Karpas-422 (cell line): ENCODE results near the gene OR10G2. TPM values are rescaled to one million over a fixed set of nuclear protein-coding genes. Genes with fewer than 3 reads are reported as not detected.

Experiments
- DNase-seq: peaks from one replicate; pipeline ENCODE4 v3.0.0-alpha.2; 2015
- H2AFZ ChIP-seq: fragments of 200-600 bp; sonication (generic); 2 replicates; pipeline ENCODE4 v1.6.1; 2014; ENCODE audit warnings: antibody characterized with exemption, low read length, mixed read lengths
- H3K27ac ChIP-seq: fragments of 200-600 bp; sonication (generic); 2 replicates; pipeline ENCODE4 v1.5.1; 2014; ENCODE audit warnings: mild to moderate bottlenecking, low read length, moderate library complexity
- H3K27me3 ChIP-seq: fragments of 200-600 bp; sonication (generic); 2 replicates; pipeline ENCODE4 v1.6.1; 2014; ENCODE audit warnings: low read length, mixed read lengths
- H3K36me3 ChIP-seq: fragments of 200-600 bp; sonication (generic); 2 replicates; pipeline ENCODE4 v1.6.1; 2014; ENCODE audit warnings: low read length, mixed read lengths; ENCODE audit not compliant: insufficient read depth
- H3K4me1 ChIP-seq: fragments of 200-600 bp; sonication (generic); 2 replicates; pipeline ENCODE4 v1.6.1; 2014; ENCODE audit warnings: mild to moderate bottlenecking, low read length, mixed read lengths
- H3K4me2 ChIP-seq: fragments of 200-600 bp; sonication (generic); 2 replicates; pipeline ENCODE4 v1.6.1; 2014; ENCODE audit warnings: low read length, low read depth, mild to moderate bottlenecking; ENCODE audit not compliant: poor library complexity, severe bottlenecking
- H3K4me3 ChIP-seq: fragments of 200-600 bp; sonication (generic); 2 replicates; pipeline ENCODE4 v1.5.1; 2014; ENCODE audit warnings: mild to moderate bottlenecking, antibody characterized with exemption, low read length, mixed read lengths
- H3K79me2 ChIP-seq: fragments of 200-600 bp; sonication (generic); 2 replicates; pipeline ENCODE4 v1.6.1; 2014; ENCODE audit warnings: mild to moderate bottlenecking, low read length, mixed read lengths
- H3K9ac ChIP-seq: fragments of 200-600 bp; sonication (generic); 2 replicates; pipeline ENCODE4 v1.6.0; 2014; ENCODE audit warnings: low read length
- H3K9me2 ChIP-seq: fragments of 200-600 bp; sonication (generic), shearing (Covaris generic); replicated peaks from 2 replicates; pipeline ENCODE4 v1.6.0; 2014; ENCODE audit warnings: mild to moderate bottlenecking, low read length, moderate library complexity; ENCODE audit not compliant: insufficient read depth
- H3K9me3 ChIP-seq: fragments of 300-700, 200-600 bp; sonication (generic); 2 replicates; pipeline ENCODE4 v1.6.1; 2014; ENCODE audit warnings: low read length, mixed read lengths
- H4K20me1 ChIP-seq: fragments of 200-600 bp; sonication (generic); 2 replicates; pipeline ENCODE4 v1.6.1; 2014; ENCODE audit warnings: mild to moderate bottlenecking, antibody characterized with exemption, low read length, low read depth; ENCODE audit not compliant: insufficient read depth
- total RNA-seq: library from RNA; depleted of rRNA; stranded (reverse); fragments of >200 nt; shearing (Covaris generic); gene quantifications from 2 replicates; pipeline ENCODE4 v1.2.3, GENCODE V29; 2014; ENCODE audit warnings: low replicate concordance

Gene OR10G2
- total RNA-seq, 1 experiment from 2014 or later = not detected

GRCh38 chr14:21656980-21657379, 22.2 kb upstream of the OR10G2 start:
- H3K4me3 ChIP-seq = no peak overlapping the region

DNA sequence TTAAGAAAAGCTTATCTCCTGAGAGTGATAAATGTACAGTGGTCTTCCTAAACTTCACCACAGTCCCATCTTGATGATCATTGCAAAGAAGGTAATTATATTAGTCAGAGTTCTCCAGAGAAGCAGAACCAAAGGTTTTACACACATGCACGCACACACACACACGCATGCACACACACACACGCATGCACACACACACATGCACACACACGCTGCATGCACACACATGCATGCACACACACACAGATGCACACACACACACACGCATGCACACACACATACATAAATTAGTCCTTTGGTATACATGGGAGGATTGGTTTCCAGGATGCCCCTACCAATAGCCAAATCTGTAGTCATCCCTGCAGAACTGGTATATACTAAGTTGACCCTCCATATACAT, 19.5 kb upstream of the OR10G2 start:
- DNase-seq = no peak
- Histone ChIP-seq H4K20me1 (no peaks in the 10 kb centered on the region), H3K9ac (no peak overlapping the region), H3K36me3 (no peaks in the 10 kb centered on the region), H3K4me1 (no peaks in the 10 kb centered on the region), H3K9me2 (no peaks in the 10 kb centered on the region), H3K27me3 (no peaks in the 10 kb centered on the region; the same call in 1 of the 2 replicates), H3K4me3 (no peak overlapping the region), H3K4me2 (no peak overlapping the region), H2AFZ (no peak overlapping the region), H3K9me3 (no peaks in the 10 kb centered on the region), H3K27ac (no peak overlapping the region), H3K79me2 (no peaks in the 10 kb centered on the region)

More at GRCh38 chr14:21656980-21657379, 22.2 kb upstream of the OR10G2 start:
- no peaks in the 10 kb centered on the region for H3K9me3 ChIP-seq
- no peaks in the 10 kb centered on the region for H3K36me3 ChIP-seq
- no peak overlapping the region for H3K4me2 ChIP-seq
- H3K27me3 ChIP-seq = no peaks in the 10 kb centered on the region; the same call in 1 of the 2 replicates
- no peaks in the 10 kb centered on the region for H4K20me1 ChIP-seq
- H3K9ac ChIP-seq = no peak overlapping the region
- H3K79me2 ChIP-seq = no peaks in the 10 kb centered on the region
- no peak for DNase-seq
- H3K27ac ChIP-seq = no peak overlapping the region
- no peaks in the 10 kb centered on the region for H3K4me1 ChIP-seq
- no peak overlapping the region for H2AFZ ChIP-seq
- no peaks in the 10 kb centered on the region for H3K9me2 ChIP-seq

GRCh38 chr14:21653331-21653885, 18.7 kb upstream of the OR10G2 start, which contains the start of gene OR4E2:
Gene OR4E2 (plus strand): TSS chr14:21653835. CDS start chr14:21665083, 11,248 bp downstream.
- Histone ChIP-seq H3K4me2 (no peak within 1 kb of the TSS), H3K27me3 (no peaks in the 10 kb centered on the region; the same call in 1 of the 2 replicates), H3K4me1 (no peaks in the 10 kb centered on the region), H3K79me2 (no peaks in the 10 kb centered on the region), H3K9ac (no peak within 1 kb of the TSS), H3K36me3 (no peaks in the 10 kb centered on the region), H3K9me3 (no peaks in the 10 kb centered on the region), H3K9me2 (no peaks in the 10 kb centered on the region), H3K27ac (no peak within 1 kb of the TSS), H2AFZ (no peak within 1 kb of the TSS), H3K4me3 (no peak within 1 kb of the TSS), H4K20me1 (no peaks in the 10 kb centered on the region)
- DNase-seq = no peak

GRCh38 chr14:21652209-21652808, 17.6 kb upstream of the OR10G2 start:
- no peak for DNase-seq
- Histone ChIP-seq H3K36me3 (no peaks in the 10 kb centered on the region), H3K9ac (no peak overlapping the region), H3K4me2 (no peak overlapping the region), H3K27ac (no peak overlapping the region), H3K4me3 (no peak overlapping the region), H3K79me2 (no peaks in the 10 kb centered on the region), H3K9me2 (no peaks in the 10 kb centered on the region), H3K9me3 (no peaks in the 10 kb centered on the region), H3K4me1 (no peaks in the 10 kb centered on the region), H2AFZ (no peak overlapping the region), H3K27me3 (no peaks in the 10 kb centered on the region; the same call in 1 of the 2 replicates), H4K20me1 (no peaks in the 10 kb centered on the region)

DNA sequence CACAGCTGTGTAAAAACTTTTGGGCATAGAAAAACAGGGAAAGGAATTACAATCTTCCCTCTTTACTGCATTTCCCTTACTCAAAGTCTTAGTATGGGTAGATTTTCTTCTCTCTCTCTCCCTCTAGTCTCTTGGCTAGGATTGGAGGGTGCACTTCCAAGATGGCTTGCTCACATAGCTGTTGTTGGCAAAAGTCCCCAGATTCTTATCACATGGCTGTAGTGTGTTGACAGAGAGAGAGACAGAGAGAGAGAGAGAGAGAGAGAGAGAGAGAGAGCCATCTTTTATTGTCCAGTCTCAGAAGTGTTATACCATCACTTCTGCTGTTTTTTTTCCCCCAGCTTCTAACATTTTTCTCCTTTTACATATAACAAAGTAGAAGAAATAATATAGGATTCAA, 12.6 kb upstream of the OR10G2 start:
- Histone ChIP-seq H3K36me3 (no peaks in the 10 kb centered on the region), H4K20me1 (no peaks in the 10 kb centered on the region), H2AFZ (no peak overlapping the region), H3K4me3 (no peak overlapping the region), H3K9me3 (no peaks in the 10 kb centered on the region), H3K27me3 (no peaks in the 10 kb centered on the region; the same call in 1 of the 2 replicates), H3K9ac (no peak overlapping the region), H3K9me2 (no peaks in the 10 kb centered on the region), H3K4me2 (no peak overlapping the region), H3K27ac (no peak overlapping the region), H3K4me1 (no peaks in the 10 kb centered on the region), H3K79me2 (no peaks in the 10 kb centered on the region)
- DNase-seq = no peak

DNA sequence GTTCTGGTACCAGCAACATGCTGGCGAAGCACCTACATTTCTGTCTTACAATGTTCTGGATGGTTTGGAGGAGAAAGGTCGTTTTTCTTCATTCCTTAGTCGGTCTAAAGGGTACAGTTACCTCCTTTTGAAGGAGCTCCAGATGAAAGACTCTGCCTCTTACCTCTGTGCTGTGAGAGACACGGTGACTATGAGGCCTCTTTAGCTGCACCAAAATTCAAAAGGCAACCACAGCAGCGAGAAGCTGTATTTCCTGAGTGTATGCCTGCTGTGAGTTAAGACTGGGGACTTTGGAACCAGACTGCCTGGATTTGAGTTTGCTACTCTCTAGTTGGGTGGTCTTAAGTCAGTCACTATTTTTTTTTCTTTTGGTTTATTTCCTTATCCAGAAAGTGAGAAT, 8.7 kb upstream of the OR10G2 start:
- Histone ChIP-seq H2AFZ (no peak overlapping the region), H3K27ac (no peak overlapping the region), H3K9me2 (no peaks in the 10 kb centered on the region), H3K9me3 (no peaks in the 10 kb centered on the region), H3K4me1 (peaks cover 5% of the 10 kb centered on the region; the same call in 1 of the 2 replicates), H3K4me2 (no peak overlapping the region), H4K20me1 (no peaks in the 10 kb centered on the region), H3K36me3 (no peaks in the 10 kb centered on the region), H3K9ac (no peak overlapping the region), H3K79me2 (no peaks in the 10 kb centered on the region), H3K4me3 (no peak overlapping the region), H3K27me3 (no peaks in the 10 kb centered on the region)
- no peak for DNase-seq

GRCh38 chr14:21642683-21643082, 7.9 kb upstream of the OR10G2 start:
- no peaks in the 10 kb centered on the region for H3K9me2 ChIP-seq
- H3K27ac ChIP-seq = no peak overlapping the region
- H3K9ac ChIP-seq = no peak overlapping the region
- no peak overlapping the region for H3K4me3 ChIP-seq
- no peaks in the 10 kb centered on the region for H3K9me3 ChIP-seq
- H3K4me2 ChIP-seq = no peak overlapping the region
- no peaks in the 10 kb centered on the region for H3K27me3 ChIP-seq
- H3K36me3 ChIP-seq = no peaks in the 10 kb centered on the region
- H3K4me1 ChIP-seq = peaks cover 5% of the 10 kb centered on the region; the same call in 1 of the 2 replicates
- no peak for DNase-seq
- no peaks in the 10 kb centered on the region for H3K79me2 ChIP-seq
- H4K20me1 ChIP-seq = no peaks in the 10 kb centered on the region
- no peak overlapping the region for H2AFZ ChIP-seq

- Histone ChIP-seq H3K4me1 (no peaks in the 10 kb centered on the region), H3K27ac (no peak overlapping the region), H3K36me3 (no peaks in the 10 kb centered on the region), H3K9me3 (no peaks in the 10 kb centered on the region), H3K9me2 (no peaks in the 10 kb centered on the region), H3K27me3 (no peaks in the 10 kb centered on the region), H3K4me3 (no peak overlapping the region), H4K20me1 (no peaks in the 10 kb centered on the region), H3K79me2 (no peaks in the 10 kb centered on the region), H2AFZ (no peak overlapping the region), H3K9ac (no peak overlapping the region), H3K4me2 (no peak overlapping the region)
- no peak for DNase-seq
These were observed 3.7 kb downstream of the OR10G2 start for GRCh38 chr14:21631084-21631483.
